MCF 10A (cell line): ENCODE results near the gene DGLUCY. TPM values are rescaled to one million over a fixed set of nuclear protein-coding genes. Genes with fewer than 3 reads are reported as not detected.

Experiments
- BruUV-seq: library from RNA; stranded (reverse); fragments of 400-500 nt; replicated peaks from 2 replicates; lab custom pipeline; 2021; lab: Mats Ljungman, UMichigan
- CTCF ChIA-PET: fragments of 300-600 bp; sonication (Branson Sonifier 250); formaldehyde crosslinking; extraction: SDS; loops from one replicate; lab custom pipeline; 2021; ENCODE audit warnings: antibody characterized with exemption, inconsistent platforms; lab: Yijun Ruan, JAX
- POLR2A ChIA-PET: fragments of 300-600, 350-650 bp; sonication (Branson Sonifier 250); formaldehyde crosslinking; extraction: SDS; loops from one replicate; lab custom pipeline; 2020; ENCODE audit warnings: antibody characterized with exemption, inconsistent platforms; lab: Yijun Ruan, JAX
- DNase-seq: peaks from one replicate; pipeline ENCODE4 v3.0.0-alpha.2; 2018; ENCODE audit not compliant: unreplicated experiment
- H3K27ac Mint-ChIP-seq: one replicate; pipeline ENCODE4 v1.8.0; 2022; ENCODE audit warnings: mild to moderate bottlenecking, low read depth, mixed read lengths; ENCODE audit not compliant: unreplicated experiment
- H3K27me3 Mint-ChIP-seq: one replicate; pipeline ENCODE4 v1.8.0; 2022; ENCODE audit warnings: mixed read lengths; ENCODE audit not compliant: insufficient read depth, unreplicated experiment
- H3K36me3 Mint-ChIP-seq: one replicate; pipeline ENCODE4 v1.8.0; 2022; ENCODE audit warnings: mild to moderate bottlenecking, moderate library complexity, mixed read lengths; ENCODE audit not compliant: insufficient read depth, unreplicated experiment
- H3K4me1 Mint-ChIP-seq: one replicate; pipeline ENCODE4 v1.8.0; 2022; ENCODE audit warnings: mixed read lengths; ENCODE audit not compliant: insufficient read depth, unreplicated experiment
- H3K4me3 Mint-ChIP-seq: one replicate; pipeline ENCODE4 v1.8.0; 2022; ENCODE audit warnings: mild to moderate bottlenecking, moderate library complexity, mixed read lengths; ENCODE audit not compliant: unreplicated experiment
- H3K9me3 Mint-ChIP-seq: one replicate; pipeline ENCODE4 v1.8.0; 2022; ENCODE audit warnings: mixed read lengths; ENCODE audit not compliant: unreplicated experiment
- intact Hi-C: fragments of 100-400 bp; cut with micrococcal nuclease; formaldehyde crosslinking; loops from 2 replicates; pipeline ENCODE4 v1.14.1; 2022
- total RNA-seq: library from RNA; stranded (reverse); gene quantifications from 2 replicates; pipeline ENCODE4 v1.2.3, GENCODE V29; 2022
- TF ChIP-seq, protein P1 (sequence below): fragments of 200-600 bp; IDR thresholded peaks from one replicate; pipeline ENCODE4 v1.8.0; 2022; ENCODE audit warnings: antibody characterized with exemption, mild to moderate bottlenecking; ENCODE audit not compliant: unreplicated experiment

Gene DGLUCY
- total RNA-seq, 1 experiment from 2014 or later, result 11.7 TPM

DNA sequence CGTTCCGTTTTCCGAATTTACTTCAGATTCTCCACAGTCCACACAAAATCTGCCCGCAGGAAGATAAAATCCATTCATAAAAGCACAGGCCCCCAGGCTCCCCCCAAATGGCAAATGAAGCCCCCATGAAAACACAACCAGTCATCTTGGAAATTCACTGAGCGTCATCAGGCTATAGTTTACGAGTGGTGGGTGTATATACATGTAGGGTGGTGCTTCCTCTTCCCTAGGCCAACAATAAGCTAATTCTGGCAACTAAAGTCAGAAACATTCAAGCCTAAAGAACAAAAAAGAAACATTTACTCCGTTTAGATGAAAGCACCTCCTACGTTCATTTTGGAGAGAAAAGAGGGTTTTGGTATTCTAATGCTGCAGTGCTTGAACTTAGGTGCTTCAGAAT lies 124.8 kb downstream of the DGLUCY start:
- TF ChIP-seq, protein P1, sequence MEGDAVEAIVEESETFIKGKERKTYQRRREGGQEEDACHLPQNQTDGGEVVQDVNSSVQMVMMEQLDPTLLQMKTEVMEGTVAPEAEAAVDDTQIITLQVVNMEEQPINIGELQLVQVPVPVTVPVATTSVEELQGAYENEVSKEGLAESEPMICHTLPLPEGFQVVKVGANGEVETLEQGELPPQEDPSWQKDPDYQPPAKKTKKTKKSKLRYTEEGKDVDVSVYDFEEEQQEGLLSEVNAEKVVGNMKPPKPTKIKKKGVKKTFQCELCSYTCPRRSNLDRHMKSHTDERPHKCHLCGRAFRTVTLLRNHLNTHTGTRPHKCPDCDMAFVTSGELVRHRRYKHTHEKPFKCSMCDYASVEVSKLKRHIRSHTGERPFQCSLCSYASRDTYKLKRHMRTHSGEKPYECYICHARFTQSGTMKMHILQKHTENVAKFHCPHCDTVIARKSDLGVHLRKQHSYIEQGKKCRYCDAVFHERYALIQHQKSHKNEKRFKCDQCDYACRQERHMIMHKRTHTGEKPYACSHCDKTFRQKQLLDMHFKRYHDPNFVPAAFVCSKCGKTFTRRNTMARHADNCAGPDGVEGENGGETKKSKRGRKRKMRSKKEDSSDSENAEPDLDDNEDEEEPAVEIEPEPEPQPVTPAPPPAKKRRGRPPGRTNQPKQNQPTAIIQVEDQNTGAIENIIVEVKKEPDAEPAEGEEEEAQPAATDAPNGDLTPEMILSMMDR, result no peak

DNA sequence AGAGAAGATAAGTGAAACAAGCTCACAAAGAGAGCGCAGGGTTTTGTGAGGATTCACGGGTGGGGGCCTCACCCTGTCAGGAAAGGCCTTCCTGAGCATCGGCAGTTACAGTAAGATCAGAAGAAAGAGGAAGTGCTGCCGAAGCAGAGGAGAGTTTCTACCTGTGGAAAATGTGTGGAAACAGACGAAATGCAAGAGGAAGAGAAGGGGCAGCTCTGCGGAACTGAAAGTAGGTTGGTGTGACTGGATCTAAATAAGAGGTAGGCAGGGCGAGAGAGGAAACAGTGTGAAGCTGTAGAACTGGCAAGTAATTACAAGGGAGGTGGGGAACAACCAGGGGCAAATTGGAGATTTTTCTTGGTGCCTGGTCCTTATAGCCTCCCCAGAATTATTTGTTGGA lies 128.0 kb downstream of the DGLUCY start:
- POLR2A ChIA-PET, result no interaction called here
- no TSS peak for BruUV-seq
- intact Hi-C loops, result no loop called here
- H3K27me3 Mint-ChIP-seq, result no peaks in the 10 kb centered on the region
- no peaks in the 10 kb centered on the region for H3K4me1 Mint-ChIP-seq
- peaks cover 8% of the 10 kb centered on the region for H3K9me3 Mint-ChIP-seq
- no peak overlapping the region for H3K27ac Mint-ChIP-seq
- no peak overlapping the region for H3K4me3 Mint-ChIP-seq
- CTCF ChIA-PET, result interaction anchor here (1.8 kb wide), 1 partner anchor 10 kb away, joined by 5 read pairs; no protein-coding TSS in a partner anchor
- TF ChIP-seq, protein P1, result no peak
- DNase-seq, result no peak
- no peaks in the 10 kb centered on the region for H3K36me3 Mint-ChIP-seq

More for the DNA sequence above, 124.8 kb downstream of the DGLUCY start:
- no peaks in the 10 kb centered on the region for H3K27me3 Mint-ChIP-seq
- BruUV-seq, result no TSS peak
- no peaks in the 10 kb centered on the region for H3K4me1 Mint-ChIP-seq
- no peak for DNase-seq
- intact Hi-C loops, result no loop called here
- ChIA-PET CTCF (interaction anchor here (0.6 to 1.9 kb wide), 2 partner anchors 48 to 85 kb away, joined by 3 to 7 read pairs; no protein-coding TSS in a partner anchor), POLR2A (no interaction called here)
- H3K9me3 Mint-ChIP-seq, result peaks cover 8% of the 10 kb centered on the region
- no peak overlapping the region for H3K4me3 Mint-ChIP-seq
- H3K27ac Mint-ChIP-seq, result no peak overlapping the region
- H3K36me3 Mint-ChIP-seq, result no peaks in the 10 kb centered on the region

DNA sequence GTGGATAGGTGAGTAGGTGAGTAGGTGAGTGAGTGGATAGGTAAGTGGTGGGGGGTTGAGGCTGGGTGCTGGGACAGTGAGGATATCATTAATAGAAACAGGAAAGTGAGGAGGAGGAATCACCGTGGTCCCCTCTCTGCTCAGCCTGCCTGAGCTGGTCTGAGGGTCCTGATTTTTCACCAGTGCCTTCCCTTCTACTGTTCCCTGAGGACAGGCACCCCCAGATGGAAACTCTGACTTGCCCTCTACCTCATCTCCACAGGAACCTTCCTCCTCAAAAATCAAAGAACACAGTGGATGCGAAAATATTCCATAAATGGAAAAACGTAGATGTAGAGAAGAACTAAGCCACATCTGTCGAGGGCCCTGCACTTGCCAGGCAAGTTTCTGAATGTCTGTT lies 128.8 kb downstream of the DGLUCY start:
- CTCF ChIA-PET, result interaction anchor here (0.5 to 1.8 kb wide), 3 partner anchors 9 to 239 kb away, joined by 3 to 7 read pairs (median 5); no protein-coding TSS in a partner anchor
- no peaks in the 10 kb centered on the region for H3K27me3 Mint-ChIP-seq
- POLR2A ChIA-PET, result no interaction called here
- no peaks in the 10 kb centered on the region for H3K4me1 Mint-ChIP-seq
- intact Hi-C loops, result no loop called here
- no TSS peak for BruUV-seq
- no peak overlapping the region for H3K27ac Mint-ChIP-seq
- DNase-seq, result no peak
- peaks cover 8% of the 10 kb centered on the region for H3K9me3 Mint-ChIP-seq
- no peak overlapping the region for H3K4me3 Mint-ChIP-seq
- H3K36me3 Mint-ChIP-seq, result no peaks in the 10 kb centered on the region
- TF ChIP-seq, protein P1, result no peak

DNA sequence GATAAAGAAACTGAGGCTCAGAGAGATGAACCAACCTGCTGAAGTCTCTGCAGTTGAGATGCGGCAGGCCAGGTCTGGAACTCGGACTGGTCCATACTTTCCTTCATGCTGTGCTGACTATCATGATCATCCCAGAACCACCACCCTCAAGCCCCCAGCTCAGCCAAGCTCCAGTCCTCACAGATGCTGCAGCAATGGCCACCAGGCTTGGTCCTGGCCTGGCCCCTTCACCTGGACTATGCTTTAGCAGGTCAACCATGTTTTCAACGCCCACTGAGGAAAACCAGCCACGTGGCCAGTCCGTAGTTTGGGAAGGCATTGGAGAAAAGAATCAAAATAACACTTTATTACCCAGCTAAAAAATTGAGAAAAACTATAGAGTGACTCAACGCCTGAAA lies 129.2 kb downstream of the DGLUCY start:
- ChIA-PET POLR2A (interaction anchor here (0.6 to 1.2 kb wide), 3 partner anchors 21 to 67 kb away, joined by 3 read pairs; no protein-coding TSS in a partner anchor), CTCF (interaction anchor here (0.5 to 1.8 kb wide), 5 partner anchors 9 to 239 kb away, joined by 3 to 7 read pairs (median 3); no protein-coding TSS in a partner anchor)
- H3K27me3 Mint-ChIP-seq, result no peaks in the 10 kb centered on the region
- H3K4me1 Mint-ChIP-seq, result no peaks in the 10 kb centered on the region
- H3K9me3 Mint-ChIP-seq, result peaks cover 8% of the 10 kb centered on the region
- TF ChIP-seq, protein P1, result no peak
- BruUV-seq, result no TSS peak
- H3K36me3 Mint-ChIP-seq, result no peaks in the 10 kb centered on the region
- intact Hi-C loops, result no loop called here
- H3K4me3 Mint-ChIP-seq, result no peak overlapping the region
- H3K27ac Mint-ChIP-seq, result no peak overlapping the region
- no peak for DNase-seq
